Keratinocyte (primary cell): ENCODE data around the gene OMP. TPM values are rescaled to one million over a fixed set of nuclear protein-coding genes. Genes with fewer than 3 reads are reported as not detected.

Source experiments
- DNase-seq: peaks from one replicate; pipeline ENCODE4 v3.0.0-alpha.2; 2011; ENCODE audit warnings: low read depth, missing footprints, low spot score
- FAIRE-seq: peaks from 2 replicates; lab custom pipeline; 2011; peaks lifted over from hg19 to GRCh38; lab: Jason Lieb, UNC
- H2AFZ ChIP-seq: 2 replicates; pipeline ENCODE4 v1.6.0; 2012; ENCODE audit warnings: low read length, control low read depth, inconsistent platforms; ENCODE audit not compliant: control insufficient read depth
- H3K27ac ChIP-seq: 2 replicates; pipeline ENCODE4 v1.5.1; 2011; ENCODE audit warnings: low read length; ENCODE audit not compliant: control insufficient read depth, insufficient read depth
- H3K27me3 ChIP-seq: 3 replicates; pipeline ENCODE4 v1.6.0; 2011; ENCODE audit warnings: low read length; ENCODE audit not compliant: control insufficient read depth, insufficient read depth; ENCODE audit errors: extremely low read depth
- H3K36me3 ChIP-seq, 2 experiments: 2 replicates in 1 of 2; 3 replicates in 1 of 2; pipeline ENCODE4 v1.5.1; 2011; ENCODE audit warnings: low read length in 2 of 2, mild to moderate bottlenecking in 1 of 2; ENCODE audit not compliant: control insufficient read depth in 2 of 2, insufficient read depth in 2 of 2; ENCODE audit errors: extremely low read depth in 1 of 2
- H3K4me1 ChIP-seq: 3 replicates; pipeline ENCODE4 v1.5.1; 2011; ENCODE audit warnings: low read length; ENCODE audit not compliant: control insufficient read depth, insufficient read depth; ENCODE audit errors: extremely low read depth
- H3K4me2 ChIP-seq: 3 replicates; pipeline ENCODE4 v1.6.0; 2011; ENCODE audit warnings: low read depth, low read length; ENCODE audit not compliant: control insufficient read depth, insufficient read depth; ENCODE audit errors: extremely low read depth
- H3K4me3 ChIP-seq, 3 experiments: fragments of 200-600 bp in 1 of 3; sonication (generic) in 1 of 3; 2 replicates in 2 of 3; 3 replicates in 1 of 3; pipeline ENCODE4 v1.5.1; 2011 to 2016; ENCODE audit warnings: low read length in 3 of 3, mild to moderate bottlenecking in 3 of 3, control low read depth in 2 of 3, inconsistent platforms in 1 of 3, low read depth in 1 of 3, mixed read lengths in 1 of 3, mixed run types in 1 of 3, moderate library complexity in 1 of 3; ENCODE audit not compliant: control insufficient read depth in 2 of 3, insufficient read depth in 2 of 3; ENCODE audit errors: extremely low read depth in 1 of 3
- H3K79me2 ChIP-seq: 2 replicates; pipeline ENCODE4 v1.6.0; 2012; ENCODE audit warnings: low read length; ENCODE audit not compliant: control insufficient read depth, insufficient read depth
- H3K9ac ChIP-seq: 3 replicates; pipeline ENCODE4 v1.6.0; 2011; ENCODE audit warnings: low read length; ENCODE audit not compliant: control insufficient read depth, insufficient read depth; ENCODE audit errors: extremely low read depth
- H3K9me1 ChIP-seq: 3 replicates; pipeline ENCODE4 v1.6.0; 2011; ENCODE audit warnings: low read length; ENCODE audit not compliant: control insufficient read depth, insufficient read depth; ENCODE audit errors: extremely low read depth
- H3K9me3 ChIP-seq: 2 replicates; pipeline ENCODE4 v1.5.1; 2012; ENCODE audit warnings: low read depth, low read length; ENCODE audit not compliant: control insufficient read depth
- H4K20me1 ChIP-seq: 3 replicates; pipeline ENCODE4 v1.6.0; 2011; ENCODE audit warnings: low read length; ENCODE audit not compliant: control insufficient read depth, insufficient read depth; ENCODE audit errors: extremely low read depth
- EZH2 ChIP-seq: IDR thresholded peaks from one replicate; pipeline ENCODE4 v1.6.1; 2012; ENCODE audit warnings: inconsistent platforms, mild to moderate bottlenecking, low read length, moderate library complexity
- dilution Hi-C: fragments of 300-500 bp; cut with MboI; formaldehyde crosslinking; loops from one replicate; pipeline ENCODE4 v1.7.0; 2020; ENCODE audit warnings: low sequenced_read_pairs; ENCODE audit not compliant: extremely low pct_ligation_motif_present
- polyA plus RNA-seq, 5 experiments: library from polyadenylated mRNA; depleted of rRNA in 3 of 5; stranded (reverse) in 3 of 5; stranded (forward) in 1 of 5; unstranded in 1 of 5; fragments of >200 nt; gene quantifications; 1 replicate in 1 of 5; 2 replicates in 3 of 5; 3 replicates in 1 of 5; pipeline versions ENCODE4 v1.2.1 to v1.2.3, GENCODE V29; 2011 to 2012; ENCODE audit warnings: missing spikeins in 2 of 5, low read depth in 1 of 5, low replicate concordance in 1 of 5
- TF ChIP-seq, protein P1 (sequence below), 3 experiments: IDR thresholded peaks in 1 of 3; conservative IDR thresholded peaks in 1 of 3; optimal IDR thresholded peaks in 1 of 3; 2 replicates in 2 of 3; 3 replicates in 1 of 3; pipeline versions ENCODE3 to v1.5.1; 2011; ENCODE audit warnings: low read length in 3 of 3, mild to moderate bottlenecking in 3 of 3, moderate library complexity in 2 of 3, control low read depth in 1 of 3, inconsistent platforms in 1 of 3; ENCODE audit not compliant: insufficient read depth in 2 of 3; ENCODE audit errors: extremely low read depth in 1 of 3

OMP gene
- polyA plus RNA-seq, 1 donor (not counting 4 experiments of a cell fraction or from before 2014, with no cell fraction given) = not detected

- H2AFZ ChIP-seq = no peak overlapping the region
- no peak for FAIRE-seq
- TF ChIP-seq, protein P1, sequence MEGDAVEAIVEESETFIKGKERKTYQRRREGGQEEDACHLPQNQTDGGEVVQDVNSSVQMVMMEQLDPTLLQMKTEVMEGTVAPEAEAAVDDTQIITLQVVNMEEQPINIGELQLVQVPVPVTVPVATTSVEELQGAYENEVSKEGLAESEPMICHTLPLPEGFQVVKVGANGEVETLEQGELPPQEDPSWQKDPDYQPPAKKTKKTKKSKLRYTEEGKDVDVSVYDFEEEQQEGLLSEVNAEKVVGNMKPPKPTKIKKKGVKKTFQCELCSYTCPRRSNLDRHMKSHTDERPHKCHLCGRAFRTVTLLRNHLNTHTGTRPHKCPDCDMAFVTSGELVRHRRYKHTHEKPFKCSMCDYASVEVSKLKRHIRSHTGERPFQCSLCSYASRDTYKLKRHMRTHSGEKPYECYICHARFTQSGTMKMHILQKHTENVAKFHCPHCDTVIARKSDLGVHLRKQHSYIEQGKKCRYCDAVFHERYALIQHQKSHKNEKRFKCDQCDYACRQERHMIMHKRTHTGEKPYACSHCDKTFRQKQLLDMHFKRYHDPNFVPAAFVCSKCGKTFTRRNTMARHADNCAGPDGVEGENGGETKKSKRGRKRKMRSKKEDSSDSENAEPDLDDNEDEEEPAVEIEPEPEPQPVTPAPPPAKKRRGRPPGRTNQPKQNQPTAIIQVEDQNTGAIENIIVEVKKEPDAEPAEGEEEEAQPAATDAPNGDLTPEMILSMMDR (optimal IDR thresholded peaks at IDR 0.05 in 1 of 3, IDR thresholded peaks at IDR 0.05 in 1 of 3, conservative IDR thresholded peaks at IDR 0.05 in 1 of 3; ENCODE audit: extremely low read depth in 1 of 3, insufficient read depth in 2 of 3, low read length in 3 of 3) = no peak
- no peak for TF ChIP-seq EZH2
- DNase-seq = no peak
- H3K79me2 ChIP-seq = no peaks in the 10 kb centered on the region
- H3K9ac ChIP-seq = no peak overlapping the region
- no peaks in the 10 kb centered on the region for H3K36me3 ChIP-seq
- no peak overlapping the region for H3K27ac ChIP-seq
- H3K4me3 ChIP-seq = no peak overlapping the region
- no peaks in the 10 kb centered on the region for H3K9me1 ChIP-seq
- no peaks in the 10 kb centered on the region for H4K20me1 ChIP-seq
- H3K9me3 ChIP-seq = no peaks in the 10 kb centered on the region
- no peaks in the 10 kb centered on the region for H3K27me3 ChIP-seq
- H3K4me2 ChIP-seq = no peak overlapping the region
- dilution Hi-C loops = no loop called here
- H3K4me1 ChIP-seq = no peaks in the 10 kb centered on the region
Observed at GRCh38 chr11:77117492-77117891, 14.9 kb downstream of the OMP start.

DNA sequence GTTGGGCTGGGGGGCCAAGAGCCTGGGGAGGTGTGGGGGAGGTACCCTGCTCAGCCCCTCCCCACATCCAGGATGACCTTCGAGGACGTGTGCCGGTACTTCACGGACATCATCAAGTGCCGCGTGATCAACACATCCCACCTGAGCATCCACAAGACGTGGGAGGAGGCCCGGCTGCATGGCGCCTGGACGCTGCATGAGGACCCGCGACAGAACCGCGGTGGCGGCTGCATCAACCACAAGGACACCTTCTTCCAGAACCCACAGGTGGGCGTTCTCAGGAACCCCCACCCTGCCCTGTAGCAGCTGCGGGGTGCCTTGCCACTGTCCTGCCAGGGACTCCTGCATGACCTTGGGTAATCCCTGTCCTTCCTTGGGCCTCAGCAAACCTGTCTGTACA, 15.4 kb downstream of the OMP start:
- H4K20me1 ChIP-seq = no peaks in the 10 kb centered on the region
- no peaks in the 10 kb centered on the region for H3K27me3 ChIP-seq
- H3K9me3 ChIP-seq = no peaks in the 10 kb centered on the region
- H3K79me2 ChIP-seq = no peaks in the 10 kb centered on the region
- no peaks in the 10 kb centered on the region for H3K9me1 ChIP-seq
- FAIRE-seq (no peak), DNase-seq (no peak)
- H3K4me2 ChIP-seq = no peak overlapping the region
- H2AFZ ChIP-seq = no peak overlapping the region
- H3K4me3 ChIP-seq = no peak overlapping the region
- no peak for TF ChIP-seq EZH2
- TF ChIP-seq, protein P1 (optimal IDR thresholded peaks at IDR 0.05 in 1 of 3, IDR thresholded peaks at IDR 0.05 in 1 of 3, conservative IDR thresholded peaks at IDR 0.05 in 1 of 3; ENCODE audit: extremely low read depth in 1 of 3, insufficient read depth in 2 of 3, low read length in 3 of 3) = no peak
- dilution Hi-C loops = no loop called here
- no peak overlapping the region for H3K27ac ChIP-seq
- no peaks in the 10 kb centered on the region for H3K4me1 ChIP-seq
- H3K36me3 ChIP-seq = no peaks in the 10 kb centered on the region
- H3K9ac ChIP-seq = no peak overlapping the region
